GM12875 (cell line): Measurements from ENCODE around the gene RASSF6.

Source experiments
- H3K4me3 ChIP-seq: one replicate; pipeline ENCODE4 v1.5.1; 2011; ENCODE audit warnings: low read depth, low read length, control low read depth
- CTCF ChIP-seq: IDR thresholded peaks from 2 replicates; pipeline ENCODE4 v1.5.1; 2011; ENCODE audit warnings: low read depth, mild to moderate bottlenecking, control low read depth, inconsistent platforms, low read length, moderate library complexity, borderline replicate concordance; ENCODE audit not compliant: insufficient read depth

Gene RASSF6

GRCh38 chr4:73589261-73589847 lies 30.9 kb downstream of the RASSF6 start:
- no peak for TF ChIP-seq CTCF
- H3K4me3 ChIP-seq, result no peak overlapping the region

GRCh38 chr4:73588613-73589012 lies 31.6 kb downstream of the RASSF6 start:
- H3K4me3 ChIP-seq, result no peak overlapping the region
- TF ChIP-seq CTCF, result no peak

GRCh38 chr4:73586666-73587065 lies 33.6 kb downstream of the RASSF6 start:
- H3K4me3 ChIP-seq, result no peak overlapping the region
- TF ChIP-seq CTCF, result no peak

- no peak overlapping the region for H3K4me3 ChIP-seq
- no peak for TF ChIP-seq CTCF
Measured at GRCh38 chr4:73586040-73586439, 34.2 kb downstream of the RASSF6 start.

GRCh38 chr4:73585345-73585744 lies 34.9 kb downstream of the RASSF6 start:
- TF ChIP-seq CTCF, result no peak

GRCh38 chr4:73583666-73584065 lies 36.6 kb downstream of the RASSF6 start:
- H3K4me3 ChIP-seq, result no peak overlapping the region
- TF ChIP-seq CTCF, result no peak

More at GRCh38 chr4:73585345-73585744, 34.9 kb downstream of the RASSF6 start:
- no peak overlapping the region for H3K4me3 ChIP-seq

- TF ChIP-seq CTCF, result no peak
- no peak overlapping the region for H3K4me3 ChIP-seq
Measured at GRCh38 chr4:73577371-73577770, 42.9 kb downstream of the RASSF6 start.
